ENCODE results near the gene BTBD9.

The BTBD9 gene

GRCh38 chr6:38148606-38149005 is 491.1 kb downstream of the BTBD9 start:
- DNase-seq (ENCODE audit: low read depth): no peak
- no peak overlapping the region for H3K4me3 ChIP-seq (ENCODE audit: low read length)
- TF ChIP-seq CTCF (conservative IDR thresholded peaks at IDR 0.05; ENCODE audit: low read depth, low read length): no peak

GRCh38 chr6:38146734-38147027 is 493.0 kb downstream of the BTBD9 start:
- DNase-seq (ENCODE audit: low read depth): no peak
- TF ChIP-seq CTCF (conservative IDR thresholded peaks at IDR 0.05; ENCODE audit: low read depth, low read length): no peak
- no peak overlapping the region for H3K4me3 ChIP-seq (ENCODE audit: low read length)

- H3K4me3 ChIP-seq (ENCODE audit: low read length): no peak overlapping the region
- no peak for DNase-seq (ENCODE audit: low read depth)
- no peak for TF ChIP-seq CTCF (conservative IDR thresholded peaks at IDR 0.05; ENCODE audit: low read depth, low read length)
These were observed 493.6 kb downstream of the BTBD9 start for GRCh38 chr6:38146021-38146733.

GRCh38 chr6:38144365-38144945 is 495.3 kb downstream of the BTBD9 start:
- DNase-seq (ENCODE audit: low read depth): no peak
- TF ChIP-seq CTCF (conservative IDR thresholded peaks at IDR 0.05; ENCODE audit: low read depth, low read length): no peak
- no peak overlapping the region for H3K4me3 ChIP-seq (ENCODE audit: low read length)

GRCh38 chr6:38143191-38144150 is 496.3 kb downstream of the BTBD9 start:
- no peak for DNase-seq (ENCODE audit: low read depth)
- no peak overlapping the region for H3K4me3 ChIP-seq (ENCODE audit: low read length)
- no peak for TF ChIP-seq CTCF (conservative IDR thresholded peaks at IDR 0.05; ENCODE audit: low read depth, low read length)

GRCh38 chr6:38142178-38142902 is 497.4 kb downstream of the BTBD9 start:
- DNase-seq (ENCODE audit: low read depth): no peak
- H3K4me3 ChIP-seq (ENCODE audit: low read length): no peak overlapping the region
- no peak for TF ChIP-seq CTCF (conservative IDR thresholded peaks at IDR 0.05; ENCODE audit: low read depth, low read length)

Data from retinal pigment epithelial cell (primary cell).